Measurements from ENCODE around the gene NRP2.

GRCh38 chr2:205725059-205725458 lies 42.8 kb downstream of the NRP2 start:
- no peak for TF ChIP-seq EZH2 (IDR thresholded peaks at IDR 0.05; ENCODE audit: borderline replicate concordance, low read depth, low read length, severe bottlenecking)
- TF ChIP-seq, protein P1, sequence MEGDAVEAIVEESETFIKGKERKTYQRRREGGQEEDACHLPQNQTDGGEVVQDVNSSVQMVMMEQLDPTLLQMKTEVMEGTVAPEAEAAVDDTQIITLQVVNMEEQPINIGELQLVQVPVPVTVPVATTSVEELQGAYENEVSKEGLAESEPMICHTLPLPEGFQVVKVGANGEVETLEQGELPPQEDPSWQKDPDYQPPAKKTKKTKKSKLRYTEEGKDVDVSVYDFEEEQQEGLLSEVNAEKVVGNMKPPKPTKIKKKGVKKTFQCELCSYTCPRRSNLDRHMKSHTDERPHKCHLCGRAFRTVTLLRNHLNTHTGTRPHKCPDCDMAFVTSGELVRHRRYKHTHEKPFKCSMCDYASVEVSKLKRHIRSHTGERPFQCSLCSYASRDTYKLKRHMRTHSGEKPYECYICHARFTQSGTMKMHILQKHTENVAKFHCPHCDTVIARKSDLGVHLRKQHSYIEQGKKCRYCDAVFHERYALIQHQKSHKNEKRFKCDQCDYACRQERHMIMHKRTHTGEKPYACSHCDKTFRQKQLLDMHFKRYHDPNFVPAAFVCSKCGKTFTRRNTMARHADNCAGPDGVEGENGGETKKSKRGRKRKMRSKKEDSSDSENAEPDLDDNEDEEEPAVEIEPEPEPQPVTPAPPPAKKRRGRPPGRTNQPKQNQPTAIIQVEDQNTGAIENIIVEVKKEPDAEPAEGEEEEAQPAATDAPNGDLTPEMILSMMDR (IDR thresholded peaks at IDR 0.05; ENCODE audit: borderline replicate concordance, extremely low read depth, low read length, poor library complexity, severe bottlenecking), result no peak
